Measurements from ENCODE around the gene CERS6.

DNA sequence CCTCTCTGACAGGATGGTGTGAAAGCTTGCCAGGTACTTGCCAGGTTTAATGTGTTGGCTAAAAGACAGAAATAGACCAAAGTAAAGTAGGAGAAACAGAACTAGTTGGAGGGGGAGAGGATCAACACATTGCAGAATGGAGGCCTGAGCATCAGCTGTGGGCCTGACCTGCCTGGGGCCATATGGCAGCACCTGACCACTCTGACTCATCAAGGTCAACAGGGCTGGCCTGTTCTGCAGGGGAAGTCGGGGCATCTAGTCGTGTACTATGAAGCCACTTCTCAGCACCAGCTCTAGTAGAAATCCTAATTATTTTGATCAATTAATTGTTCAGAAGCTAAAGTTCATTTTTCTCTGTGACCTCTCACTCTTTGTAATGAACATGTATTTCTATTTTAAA is 310.5 kb downstream of the CERS6 start:
- TF ChIP-seq, protein P1, sequence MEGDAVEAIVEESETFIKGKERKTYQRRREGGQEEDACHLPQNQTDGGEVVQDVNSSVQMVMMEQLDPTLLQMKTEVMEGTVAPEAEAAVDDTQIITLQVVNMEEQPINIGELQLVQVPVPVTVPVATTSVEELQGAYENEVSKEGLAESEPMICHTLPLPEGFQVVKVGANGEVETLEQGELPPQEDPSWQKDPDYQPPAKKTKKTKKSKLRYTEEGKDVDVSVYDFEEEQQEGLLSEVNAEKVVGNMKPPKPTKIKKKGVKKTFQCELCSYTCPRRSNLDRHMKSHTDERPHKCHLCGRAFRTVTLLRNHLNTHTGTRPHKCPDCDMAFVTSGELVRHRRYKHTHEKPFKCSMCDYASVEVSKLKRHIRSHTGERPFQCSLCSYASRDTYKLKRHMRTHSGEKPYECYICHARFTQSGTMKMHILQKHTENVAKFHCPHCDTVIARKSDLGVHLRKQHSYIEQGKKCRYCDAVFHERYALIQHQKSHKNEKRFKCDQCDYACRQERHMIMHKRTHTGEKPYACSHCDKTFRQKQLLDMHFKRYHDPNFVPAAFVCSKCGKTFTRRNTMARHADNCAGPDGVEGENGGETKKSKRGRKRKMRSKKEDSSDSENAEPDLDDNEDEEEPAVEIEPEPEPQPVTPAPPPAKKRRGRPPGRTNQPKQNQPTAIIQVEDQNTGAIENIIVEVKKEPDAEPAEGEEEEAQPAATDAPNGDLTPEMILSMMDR (IDR thresholded peaks at IDR 0.05): no peak
- TF ChIP-seq POLR2A (IDR thresholded peaks at IDR 0.05): no peak

Data from body of pancreas (tissue), 4 donors.